HUES64 (cell line): ENCODE results near the gene PSMG1.

Experiments
- H3K27ac ChIP-seq: 2 replicates; pipeline ENCODE4 v1.7.0; 2013; ENCODE audit warnings: low read depth, low read length, inconsistent platforms
- H3K27me3 ChIP-seq: 2 replicates; pipeline ENCODE4 v1.6.1; 2013; ENCODE audit warnings: mild to moderate bottlenecking, low read length; ENCODE audit not compliant: insufficient read depth
- H3K36me3 ChIP-seq: 2 replicates; pipeline ENCODE4 v1.6.1; 2013; ENCODE audit warnings: mild to moderate bottlenecking, low read length; ENCODE audit not compliant: insufficient read depth
- H3K4me1 ChIP-seq: 2 replicates; pipeline ENCODE4 v1.6.1; 2013; ENCODE audit warnings: mild to moderate bottlenecking, low read length, moderate library complexity; ENCODE audit not compliant: insufficient read depth
- H3K4me3 ChIP-seq: 2 replicates; pipeline ENCODE4 v1.5.1; 2013; ENCODE audit warnings: mild to moderate bottlenecking, low read length, moderate library complexity
- H3K9ac ChIP-seq: 2 replicates; pipeline ENCODE4 v1.6.1; 2013; ENCODE audit warnings: mild to moderate bottlenecking, low read depth, low read length
- H3K9me3 ChIP-seq: 2 replicates; pipeline ENCODE4 v1.6.1; 2013; ENCODE audit warnings: low read depth, low read length; ENCODE audit not compliant: insufficient read depth
- WGBS: fragments of 150-250, 120-280 bp; methylation state at CpG from one replicate; pipeline ENCODE4 v1.1.7; 2013; ENCODE audit warnings: missing lambda C conversion rate; 5-methylcytosine and 5-hydroxymethylcytosine counted together

The PSMG1 gene

DNA sequence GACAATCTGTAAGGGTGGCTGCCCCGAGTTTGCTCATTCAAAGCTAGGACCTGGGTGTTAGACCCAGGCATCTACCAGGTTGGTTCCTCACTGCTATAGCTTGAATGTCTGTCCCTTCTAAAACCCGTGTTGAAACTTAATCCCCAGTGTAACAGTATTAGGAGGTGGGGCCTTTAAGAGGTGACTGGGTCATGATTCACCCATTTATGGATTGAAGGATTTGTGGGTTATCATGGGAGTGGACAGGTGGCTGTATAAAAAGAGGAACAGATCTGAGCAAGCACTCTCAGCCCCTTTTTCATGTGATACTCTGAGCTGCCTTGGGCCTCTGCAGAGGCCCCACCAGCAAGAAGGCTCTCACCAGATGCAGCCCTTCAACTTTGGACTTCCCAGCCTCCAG, 29.4 kb downstream of the PSMG1 start:
- no peaks in the 10 kb centered on the region for H3K36me3 ChIP-seq

DNA sequence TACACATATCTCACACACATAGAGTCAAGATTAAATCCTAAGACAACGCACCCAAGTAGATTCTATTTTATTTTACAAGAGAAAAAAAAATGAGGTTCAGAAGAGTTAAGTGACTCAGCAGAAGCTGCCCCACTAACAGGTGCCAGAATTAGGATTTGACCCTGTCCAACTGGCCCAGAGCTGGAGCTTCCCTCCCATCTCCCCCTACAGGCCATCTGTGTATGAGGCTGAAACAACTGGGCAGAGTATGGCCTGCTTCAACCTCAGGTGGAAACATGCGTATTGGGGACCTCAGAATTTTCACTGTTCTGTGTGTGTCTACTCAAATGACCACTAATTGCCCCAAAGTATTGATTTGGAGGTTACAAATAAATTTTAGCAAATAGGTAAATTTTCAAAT, 29.9 kb downstream of the PSMG1 start:
- H3K4me1 ChIP-seq: no peaks in the 10 kb centered on the region
- H3K36me3 ChIP-seq: no peaks in the 10 kb centered on the region
- no peak overlapping the region for H3K9ac ChIP-seq
- no peaks in the 10 kb centered on the region for H3K9me3 ChIP-seq
- no peak overlapping the region for H3K27ac ChIP-seq
- no peaks in the 10 kb centered on the region for H3K27me3 ChIP-seq
- 96% methylated on average over 1 of the region's 2 CpGs for WGBS
- H3K4me3 ChIP-seq: no peak overlapping the region

More for the DNA sequence above, 29.4 kb downstream of the PSMG1 start:
- Histone ChIP-seq H3K4me1 (no peaks in the 10 kb centered on the region), H3K27ac (no peak overlapping the region), H3K9ac (no peak overlapping the region), H3K9me3 (no peaks in the 10 kb centered on the region), H3K4me3 (no peak overlapping the region), H3K27me3 (no peaks in the 10 kb centered on the region)
- WGBS: 92% methylated on average over 2 of the region's 2 CpGs

DNA sequence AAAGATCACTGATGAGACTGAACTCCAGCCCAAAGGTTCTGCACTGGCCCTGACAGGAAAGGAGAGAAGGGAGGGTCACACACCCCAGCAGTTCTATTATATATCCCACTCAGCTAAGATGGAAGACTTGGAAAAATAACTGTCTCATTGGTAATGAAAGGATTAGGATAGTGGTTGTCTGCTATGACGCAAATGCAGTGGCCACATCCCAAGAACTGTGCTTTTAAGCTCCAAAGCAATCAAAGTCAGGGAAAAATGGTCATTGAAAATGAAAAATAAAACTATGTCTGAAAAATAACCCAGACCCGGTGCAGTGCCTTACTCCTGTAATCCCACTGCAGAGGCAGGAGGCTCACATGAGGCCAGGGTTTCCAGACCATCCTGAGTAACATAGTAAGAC, 31.0 kb downstream of the PSMG1 start:
- H3K9ac ChIP-seq: no peak overlapping the region

DNA sequence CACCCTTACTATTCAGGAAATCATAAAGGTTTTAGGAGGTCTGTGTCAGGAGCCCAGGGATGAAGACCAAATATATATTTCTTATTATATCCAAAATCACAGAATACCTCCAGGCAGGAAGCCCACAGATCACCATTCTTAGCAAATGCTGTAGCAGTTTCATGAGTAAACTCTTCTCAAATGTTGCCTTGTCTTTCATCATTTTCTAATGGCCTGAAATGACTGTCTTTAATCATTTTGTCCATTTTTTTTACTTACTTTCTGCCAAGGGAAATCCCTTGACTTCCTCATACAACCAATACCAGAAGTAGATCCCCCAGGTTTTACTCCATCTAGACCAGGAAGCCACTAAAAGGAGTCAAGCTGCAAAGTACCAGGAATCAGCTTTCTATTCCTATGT, 32.4 kb downstream of the PSMG1 start:
- H3K36me3 ChIP-seq: no peaks in the 10 kb centered on the region
- H3K27ac ChIP-seq: no peak overlapping the region
- H3K9ac ChIP-seq: no peak overlapping the region
- H3K4me3 ChIP-seq: no peak overlapping the region
- H3K27me3 ChIP-seq: no peaks in the 10 kb centered on the region
- no peaks in the 10 kb centered on the region for H3K9me3 ChIP-seq
- H3K4me1 ChIP-seq: no peaks in the 10 kb centered on the region

More for the DNA sequence above, 31.0 kb downstream of the PSMG1 start:
- Histone ChIP-seq H3K27ac (no peak overlapping the region), H3K36me3 (no peaks in the 10 kb centered on the region), H3K4me3 (no peak overlapping the region), H3K27me3 (no peaks in the 10 kb centered on the region), H3K4me1 (no peaks in the 10 kb centered on the region), H3K9me3 (no peaks in the 10 kb centered on the region)
- 97% methylated on average over 2 of the region's 2 CpGs for WGBS

DNA sequence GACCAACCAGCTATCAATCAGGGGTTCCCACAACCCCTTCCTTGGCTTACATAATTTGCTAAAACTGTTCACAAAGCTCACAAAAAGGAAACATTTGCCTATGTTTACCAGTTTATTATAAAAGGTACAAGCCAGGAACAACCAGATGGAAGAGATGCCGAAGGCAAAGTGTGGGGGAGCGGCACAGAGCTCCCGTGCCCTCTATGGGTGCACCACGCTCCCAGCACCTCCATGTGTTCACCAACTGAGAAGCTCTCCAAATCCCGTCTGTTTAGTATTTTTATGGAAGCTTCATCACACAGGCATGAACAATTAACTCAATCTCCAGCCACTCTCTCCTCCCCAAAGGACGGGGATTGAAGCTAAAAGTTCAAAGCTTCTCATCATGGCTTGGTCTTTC, 32.9 kb downstream of the PSMG1 start:
- H3K4me1 ChIP-seq: no peaks in the 10 kb centered on the region
- H3K27ac ChIP-seq: no peak overlapping the region
- no peaks in the 10 kb centered on the region for H3K27me3 ChIP-seq
- no peaks in the 10 kb centered on the region for H3K36me3 ChIP-seq
- WGBS: 96% methylated on average over 6 of the region's 6 CpGs
- no peaks in the 10 kb centered on the region for H3K9me3 ChIP-seq
- no peak overlapping the region for H3K9ac ChIP-seq
- no peak overlapping the region for H3K4me3 ChIP-seq

DNA sequence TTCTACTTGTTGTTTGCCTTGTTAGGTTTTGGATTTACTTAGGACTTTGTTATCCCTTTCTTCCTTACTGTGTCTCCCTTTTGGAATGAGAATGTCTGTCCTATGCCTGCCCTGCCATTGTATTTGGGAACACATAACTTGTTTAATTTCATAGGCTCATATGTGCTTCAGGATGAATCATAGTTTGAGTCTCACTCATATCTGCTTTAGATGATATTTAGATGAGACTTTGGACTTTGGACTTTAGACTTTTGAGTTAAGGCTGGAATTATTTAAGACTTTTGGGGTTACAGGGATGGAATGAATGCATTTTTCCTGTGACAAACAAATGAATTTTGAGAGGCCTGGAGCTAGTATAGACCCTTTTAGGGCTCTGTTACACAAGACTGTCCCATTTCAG, 33.4 kb downstream of the PSMG1 start:
- H3K9ac ChIP-seq: no peak overlapping the region
- H3K27ac ChIP-seq: no peak overlapping the region
- H3K4me1 ChIP-seq: no peaks in the 10 kb centered on the region
- no peaks in the 10 kb centered on the region for H3K27me3 ChIP-seq
- H3K36me3 ChIP-seq: no peaks in the 10 kb centered on the region
- H3K4me3 ChIP-seq: no peak overlapping the region
- H3K9me3 ChIP-seq: no peaks in the 10 kb centered on the region

DNA sequence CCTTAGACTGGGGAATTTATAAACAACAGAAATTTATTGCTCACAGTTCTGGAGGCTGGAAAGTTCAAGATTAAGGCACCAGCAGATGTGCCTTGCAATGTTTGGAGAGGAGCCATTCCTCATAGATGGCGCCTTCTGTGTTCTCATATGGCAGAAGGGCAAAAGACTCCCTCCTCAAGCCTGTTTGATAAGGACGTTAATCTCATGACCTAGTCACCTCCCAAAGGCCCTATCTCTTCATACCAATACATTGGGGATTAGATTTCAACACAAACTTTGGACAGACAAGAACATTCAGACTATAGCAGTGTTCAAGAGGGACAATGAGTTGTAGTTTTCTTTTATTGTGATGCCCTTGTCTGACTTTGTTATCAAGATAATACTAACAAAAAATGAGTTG, 34.3 kb downstream of the PSMG1 start:
- Histone ChIP-seq H3K9me3 (no peaks in the 10 kb centered on the region), H3K27ac (no peak overlapping the region), H3K36me3 (no peaks in the 10 kb centered on the region), H3K9ac (no peak overlapping the region), H3K4me1 (no peaks in the 10 kb centered on the region), H3K27me3 (no peaks in the 10 kb centered on the region), H3K4me3 (no peak overlapping the region)
- WGBS: 89% methylated on average over 2 of the region's 2 CpGs

DNA sequence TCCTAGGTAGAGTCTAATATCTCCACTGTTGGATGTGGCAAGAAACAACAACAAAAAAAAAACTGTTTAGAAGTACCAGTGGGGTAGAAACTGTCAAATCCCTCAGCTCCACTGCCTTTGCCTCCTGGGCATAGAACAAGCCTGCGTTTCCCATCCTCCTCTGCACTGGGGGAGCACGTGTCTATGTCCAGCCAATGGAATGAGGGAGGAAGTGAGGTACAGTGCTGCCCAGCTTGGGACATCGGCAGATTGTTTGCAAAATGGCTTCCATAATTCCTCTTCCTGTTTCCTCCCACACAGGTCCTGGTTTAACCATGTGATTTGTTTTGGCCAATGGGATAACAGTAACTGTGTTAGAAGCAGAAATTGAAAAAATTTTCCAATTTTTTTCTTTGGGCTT, 39.1 kb downstream of the PSMG1 start:
- H3K9me3 ChIP-seq: no peaks in the 10 kb centered on the region
- no peaks in the 10 kb centered on the region for H3K27me3 ChIP-seq
- WGBS: 82% methylated on average over 2 of the region's 3 CpGs
- H3K4me1 ChIP-seq: no peaks in the 10 kb centered on the region
- no peaks in the 10 kb centered on the region for H3K36me3 ChIP-seq
- H3K4me3 ChIP-seq: no peak overlapping the region
- no peak overlapping the region for H3K9ac ChIP-seq
- no peak overlapping the region for H3K27ac ChIP-seq

DNA sequence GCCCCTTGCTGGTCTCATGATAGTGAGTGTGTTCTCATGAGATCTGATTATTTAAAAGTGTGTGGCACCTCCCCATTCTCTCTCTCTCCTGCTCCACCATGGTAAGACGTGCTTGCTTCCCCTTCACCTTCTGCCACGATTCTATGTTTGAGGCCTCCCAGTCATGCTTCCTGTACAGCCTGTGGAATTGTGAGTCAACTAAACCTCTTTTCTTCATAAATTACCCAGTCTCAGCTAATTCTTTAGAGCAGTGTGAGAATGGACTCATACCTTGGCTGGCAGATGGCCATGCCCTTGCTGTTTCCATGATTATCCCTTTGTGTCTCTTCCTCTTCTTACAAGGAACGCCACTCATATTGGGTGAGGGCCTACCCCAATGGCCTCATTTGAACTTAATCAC, 40.3 kb downstream of the PSMG1 start:
- no peak overlapping the region for H3K4me3 ChIP-seq
- no peaks in the 10 kb centered on the region for H3K9me3 ChIP-seq
- H3K4me1 ChIP-seq: peaks cover under 1% of the 10 kb centered on the region
- H3K27me3 ChIP-seq: no peaks in the 10 kb centered on the region
- no peaks in the 10 kb centered on the region for H3K36me3 ChIP-seq
- no peak overlapping the region for H3K9ac ChIP-seq
- WGBS: 97% methylated on average over 3 of the region's 3 CpGs
- H3K27ac ChIP-seq: no peak overlapping the region

DNA sequence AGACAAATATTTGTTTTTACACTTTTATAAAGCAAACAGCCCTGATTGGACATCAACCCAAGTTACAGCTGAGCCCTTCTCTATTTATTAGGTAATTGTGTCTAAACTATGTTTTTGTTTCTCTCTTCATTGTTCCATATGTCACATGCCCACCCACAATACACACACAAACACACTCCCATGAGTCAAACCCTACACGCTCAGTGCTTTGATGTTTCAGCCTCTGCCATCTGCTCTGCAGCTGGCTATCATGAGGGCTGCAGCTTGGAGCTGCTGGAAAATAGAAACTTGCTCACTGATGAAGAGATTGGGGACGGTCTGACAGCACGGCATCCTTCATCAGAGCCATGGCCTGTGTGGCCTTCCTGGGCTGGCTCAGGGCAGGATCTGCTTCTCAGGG, 41.7 kb downstream of the PSMG1 start:
- Histone ChIP-seq H3K36me3 (no peaks in the 10 kb centered on the region), H3K27me3 (no peaks in the 10 kb centered on the region), H3K4me1 (peaks cover 10% of the 10 kb centered on the region), H3K9me3 (no peaks in the 10 kb centered on the region), H3K27ac (no peak overlapping the region), H3K4me3 (no peak overlapping the region), H3K9ac (no peak overlapping the region)
- WGBS: 91% methylated on average over 3 of the region's 3 CpGs

DNA sequence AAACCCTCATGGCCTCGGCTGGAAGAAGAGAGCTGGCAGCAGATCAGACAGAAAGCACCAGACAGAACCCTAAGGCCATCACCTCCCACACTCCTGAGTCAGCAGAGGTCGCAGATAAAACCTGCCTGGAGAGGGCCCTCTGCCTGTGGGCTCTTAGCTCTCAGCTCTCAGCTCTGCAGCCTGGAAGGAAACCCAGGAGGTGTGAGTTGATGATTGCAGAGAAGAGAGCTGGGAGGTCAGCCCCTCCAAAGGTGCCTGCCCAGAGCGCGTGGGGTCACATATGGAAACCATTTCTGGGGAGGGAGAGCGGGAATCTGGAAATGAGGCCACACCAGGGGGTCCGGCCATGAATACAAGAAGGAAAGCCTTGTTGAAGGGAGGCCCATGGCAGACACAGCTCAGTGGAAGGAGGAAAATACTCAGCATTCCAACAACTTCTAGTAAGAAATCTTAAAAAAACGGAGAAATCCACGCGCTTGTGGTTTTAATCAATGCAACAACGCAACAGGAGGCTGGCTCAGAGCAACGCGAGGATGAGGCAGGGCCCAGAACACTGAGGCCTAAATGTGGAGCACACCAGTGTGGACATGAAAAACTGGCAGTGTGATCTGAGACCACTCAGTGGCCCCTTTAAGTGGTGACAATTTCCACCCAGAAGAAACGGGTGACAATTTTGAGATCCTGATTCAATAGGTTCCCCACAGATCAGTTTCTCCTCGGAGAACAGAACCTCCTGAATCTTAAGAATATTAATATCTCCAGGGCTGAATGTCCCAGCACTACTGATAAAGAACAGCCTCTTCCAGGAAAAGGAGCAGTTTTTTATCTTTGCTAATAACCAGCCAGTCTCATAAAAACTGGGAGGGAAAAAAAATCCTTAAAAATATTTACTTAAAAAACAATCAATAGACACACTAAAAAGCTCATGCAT, 45.7 kb downstream of the PSMG1 start:
- Histone ChIP-seq H3K4me3 (no peak overlapping the region), H3K27ac (peak overlapping the region; percentile 45), H3K27me3 (no peaks in the 10 kb centered on the region), H3K36me3 (no peaks in the 10 kb centered on the region), H3K9me3 (no peaks in the 10 kb centered on the region), H3K9ac (0 out of 2 replicates have a peak overlapping the region, but pooled peaks have one; percentile 14), H3K4me1 (peaks cover 10% of the 10 kb centered on the region)
- 53% methylated on average over 14 of the region's 14 CpGs for WGBS

DNA sequence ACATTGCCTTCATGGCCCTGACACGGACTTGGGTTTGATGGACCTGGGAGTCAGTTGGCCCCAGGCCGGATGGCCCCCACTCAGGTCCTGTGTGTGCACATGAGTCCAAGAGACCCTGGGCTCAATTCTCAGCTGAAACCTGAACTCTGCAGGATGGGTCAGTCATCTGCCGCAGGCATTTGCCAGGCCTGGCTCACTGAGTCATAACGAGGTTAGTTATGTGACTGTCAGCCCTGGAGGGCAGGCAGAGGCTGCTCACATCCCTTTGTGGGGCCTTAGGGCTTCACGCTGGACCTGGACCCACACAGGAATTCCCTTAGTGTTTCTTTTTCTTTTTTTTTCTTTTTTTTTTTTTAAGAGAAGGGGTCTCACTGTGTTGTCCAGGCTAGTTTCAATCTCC, 46.5 kb downstream of the PSMG1 start:
- peaks cover 10% of the 10 kb centered on the region for H3K4me1 ChIP-seq
- no peak overlapping the region for H3K27ac ChIP-seq
- WGBS: 94% methylated on average over 5 of the region's 5 CpGs

More for the DNA sequence above, 46.5 kb downstream of the PSMG1 start:
- Histone ChIP-seq H3K9ac (no peak overlapping the region), H3K27me3 (no peaks in the 10 kb centered on the region), H3K36me3 (no peaks in the 10 kb centered on the region), H3K9me3 (no peaks in the 10 kb centered on the region), H3K4me3 (no peak overlapping the region)
